BE2C (cell line): ENCODE measurements around the gene RTN4RL1.

Source experiments
- DNase-seq: peaks from one replicate; pipeline ENCODE4 v3.0.0-alpha.2; 2020
- H3K27me3 ChIP-seq: fragments of 250-450 bp; sonication (Bioruptor Pico); 2 replicates; pipeline ENCODE4 v1.5.1; 2020; ENCODE audit warnings: mild to moderate bottlenecking
- H3K36me3 ChIP-seq: fragments of 250-450 bp; sonication (Bioruptor Pico); 2 replicates; pipeline ENCODE4 v1.5.1; 2020; ENCODE audit warnings: mild to moderate bottlenecking
- H3K4me1 ChIP-seq: fragments of 250-450 bp; sonication (Bioruptor Pico); 2 replicates; pipeline ENCODE4 v1.5.1; 2020
- H3K4me3 ChIP-seq: 2 replicates; pipeline ENCODE4 v1.5.1; 2011; ENCODE audit warnings: low read depth, low read length
- H3K9me3 ChIP-seq: fragments of 250-450 bp; sonication (Bioruptor Pico); 2 replicates; pipeline ENCODE4 v1.5.1; 2020
- TF ChIP-seq, protein P1 (sequence below): IDR thresholded peaks from 2 replicates; pipeline ENCODE4 v1.5.1; 2012; ENCODE audit warnings: mild to moderate bottlenecking, low read depth, low read length

Gene RTN4RL1

DNA sequence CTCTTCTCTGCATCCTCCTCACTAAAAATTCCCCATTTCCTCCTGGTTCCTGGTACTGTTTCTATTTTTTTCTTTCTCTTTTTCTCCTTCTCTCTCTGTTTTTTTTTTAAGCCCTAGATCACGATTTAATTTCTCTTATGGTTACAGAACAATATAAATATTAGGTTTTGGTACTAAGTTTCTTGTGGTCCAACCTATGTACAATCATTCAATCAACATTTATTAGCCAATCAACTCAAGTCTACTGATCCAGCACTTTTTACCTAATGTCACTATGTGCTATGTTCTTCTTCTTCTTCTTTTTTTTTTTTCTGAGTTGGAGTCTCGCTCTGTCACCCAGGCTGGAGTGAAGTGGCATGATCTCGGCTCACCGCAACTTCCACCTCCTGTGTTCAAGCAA lies 12.6 kb downstream of the RTN4RL1 start:
- DNase-seq = no peak
- no peaks in the 10 kb centered on the region for H3K9me3 ChIP-seq
- H3K4me3 ChIP-seq = no peak overlapping the region
- no peaks in the 10 kb centered on the region for H3K27me3 ChIP-seq
- TF ChIP-seq, protein P1, sequence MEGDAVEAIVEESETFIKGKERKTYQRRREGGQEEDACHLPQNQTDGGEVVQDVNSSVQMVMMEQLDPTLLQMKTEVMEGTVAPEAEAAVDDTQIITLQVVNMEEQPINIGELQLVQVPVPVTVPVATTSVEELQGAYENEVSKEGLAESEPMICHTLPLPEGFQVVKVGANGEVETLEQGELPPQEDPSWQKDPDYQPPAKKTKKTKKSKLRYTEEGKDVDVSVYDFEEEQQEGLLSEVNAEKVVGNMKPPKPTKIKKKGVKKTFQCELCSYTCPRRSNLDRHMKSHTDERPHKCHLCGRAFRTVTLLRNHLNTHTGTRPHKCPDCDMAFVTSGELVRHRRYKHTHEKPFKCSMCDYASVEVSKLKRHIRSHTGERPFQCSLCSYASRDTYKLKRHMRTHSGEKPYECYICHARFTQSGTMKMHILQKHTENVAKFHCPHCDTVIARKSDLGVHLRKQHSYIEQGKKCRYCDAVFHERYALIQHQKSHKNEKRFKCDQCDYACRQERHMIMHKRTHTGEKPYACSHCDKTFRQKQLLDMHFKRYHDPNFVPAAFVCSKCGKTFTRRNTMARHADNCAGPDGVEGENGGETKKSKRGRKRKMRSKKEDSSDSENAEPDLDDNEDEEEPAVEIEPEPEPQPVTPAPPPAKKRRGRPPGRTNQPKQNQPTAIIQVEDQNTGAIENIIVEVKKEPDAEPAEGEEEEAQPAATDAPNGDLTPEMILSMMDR = no peak
- H3K36me3 ChIP-seq = no peaks in the 10 kb centered on the region
- H3K4me1 ChIP-seq = no peaks in the 10 kb centered on the region

GRCh38 chr17:2011411-2012371 lies 13.4 kb downstream of the RTN4RL1 start:
- TF ChIP-seq, protein P1 = no peak
- Histone ChIP-seq H3K4me3 (no peak overlapping the region), H3K36me3 (no peaks in the 10 kb centered on the region), H3K9me3 (no peaks in the 10 kb centered on the region), H3K27me3 (no peaks in the 10 kb centered on the region), H3K4me1 (no peaks in the 10 kb centered on the region)
- no peak for DNase-seq

DNA sequence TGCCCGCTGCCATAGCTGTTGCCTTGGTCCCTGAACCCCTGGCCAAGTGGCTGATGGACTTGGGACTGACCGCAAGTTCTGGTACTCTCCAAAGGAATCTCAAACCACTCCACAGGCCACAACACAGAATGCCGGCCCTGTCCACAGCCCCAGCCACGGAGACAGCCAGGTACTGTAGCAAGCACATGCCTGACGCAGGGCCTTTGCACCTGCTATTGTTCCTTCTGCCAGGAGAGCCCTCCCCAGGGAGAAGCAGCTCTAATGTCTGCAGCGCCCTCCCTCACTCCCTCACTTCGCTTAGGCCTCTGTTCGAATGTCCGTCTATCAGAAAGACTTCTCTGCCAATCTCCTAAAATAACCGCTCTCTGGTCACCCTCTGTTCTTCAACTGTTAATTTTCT lies 15.4 kb downstream of the RTN4RL1 start:
- DNase-seq = no peak
- TF ChIP-seq, protein P1 = no peak
- H3K27me3 ChIP-seq = no peaks in the 10 kb centered on the region
- H3K36me3 ChIP-seq = no peaks in the 10 kb centered on the region
- H3K4me3 ChIP-seq = no peak overlapping the region
- no peaks in the 10 kb centered on the region for H3K9me3 ChIP-seq
- no peaks in the 10 kb centered on the region for H3K4me1 ChIP-seq

DNA sequence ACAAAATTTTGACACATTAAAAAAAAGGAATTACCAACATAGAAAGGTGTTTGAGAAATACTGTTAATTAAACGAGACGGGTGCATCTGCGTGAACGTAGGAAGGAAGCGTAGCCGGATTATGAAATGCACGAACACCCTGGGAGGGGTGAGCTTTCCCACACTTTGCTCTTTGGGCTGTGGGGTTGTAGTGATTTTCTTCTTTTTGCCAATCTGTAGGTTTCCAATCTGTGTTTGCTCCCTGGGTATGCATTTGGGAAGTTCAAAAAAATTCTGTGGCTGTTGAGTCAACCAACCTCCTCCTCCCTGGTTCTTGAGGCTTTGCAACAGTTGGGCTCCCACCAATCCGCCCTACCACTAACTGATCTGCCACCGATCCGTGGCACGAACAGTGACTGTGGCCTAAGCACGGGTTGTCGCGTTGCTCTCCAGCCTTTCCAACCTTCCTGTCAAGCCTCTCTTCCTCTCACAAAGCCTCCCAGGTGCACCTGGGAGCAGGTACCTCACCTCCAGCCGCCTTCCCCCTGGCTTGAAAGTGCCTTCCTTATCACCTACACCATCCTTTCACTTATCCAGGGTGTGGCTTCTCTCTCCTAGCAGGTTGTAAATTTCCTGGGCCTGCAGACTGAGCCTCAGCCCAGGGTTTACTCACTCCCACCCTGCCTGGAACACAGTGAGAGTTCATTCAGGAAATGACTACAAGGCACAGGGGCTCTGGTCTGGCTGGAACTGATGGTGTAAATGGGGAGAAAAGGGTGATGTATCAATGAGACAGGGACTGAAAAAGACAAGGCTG lies 16.6 kb downstream of the RTN4RL1 start:
- no peak for DNase-seq
- no peaks in the 10 kb centered on the region for H3K36me3 ChIP-seq
- TF ChIP-seq, protein P1 = no peak
- H3K4me3 ChIP-seq = no peak overlapping the region
- no peaks in the 10 kb centered on the region for H3K27me3 ChIP-seq
- H3K4me1 ChIP-seq = no peaks in the 10 kb centered on the region
- no peaks in the 10 kb centered on the region for H3K9me3 ChIP-seq

- H3K4me1 ChIP-seq = no peaks in the 10 kb centered on the region; the same call in 1 of the 2 replicates
- DNase-seq = no peak
- H3K27me3 ChIP-seq = no peaks in the 10 kb centered on the region
- H3K9me3 ChIP-seq = no peaks in the 10 kb centered on the region
- H3K4me3 ChIP-seq = no peak overlapping the region
- H3K36me3 ChIP-seq = no peaks in the 10 kb centered on the region
- TF ChIP-seq, protein P1 = no peak
Measured at GRCh38 chr17:2004435-2004952, 20.6 kb downstream of the RTN4RL1 start.
